ENCODE data around the gene RPGRIP1. TPM values are rescaled to one million over a fixed set of nuclear protein-coding genes. Genes with fewer than 3 reads are reported as not detected.

Gene RPGRIP1
- total and polyA plus RNA-seq, 2 of the 4 experiments (the other 2 are of a cell fraction) = not detected

DNA sequence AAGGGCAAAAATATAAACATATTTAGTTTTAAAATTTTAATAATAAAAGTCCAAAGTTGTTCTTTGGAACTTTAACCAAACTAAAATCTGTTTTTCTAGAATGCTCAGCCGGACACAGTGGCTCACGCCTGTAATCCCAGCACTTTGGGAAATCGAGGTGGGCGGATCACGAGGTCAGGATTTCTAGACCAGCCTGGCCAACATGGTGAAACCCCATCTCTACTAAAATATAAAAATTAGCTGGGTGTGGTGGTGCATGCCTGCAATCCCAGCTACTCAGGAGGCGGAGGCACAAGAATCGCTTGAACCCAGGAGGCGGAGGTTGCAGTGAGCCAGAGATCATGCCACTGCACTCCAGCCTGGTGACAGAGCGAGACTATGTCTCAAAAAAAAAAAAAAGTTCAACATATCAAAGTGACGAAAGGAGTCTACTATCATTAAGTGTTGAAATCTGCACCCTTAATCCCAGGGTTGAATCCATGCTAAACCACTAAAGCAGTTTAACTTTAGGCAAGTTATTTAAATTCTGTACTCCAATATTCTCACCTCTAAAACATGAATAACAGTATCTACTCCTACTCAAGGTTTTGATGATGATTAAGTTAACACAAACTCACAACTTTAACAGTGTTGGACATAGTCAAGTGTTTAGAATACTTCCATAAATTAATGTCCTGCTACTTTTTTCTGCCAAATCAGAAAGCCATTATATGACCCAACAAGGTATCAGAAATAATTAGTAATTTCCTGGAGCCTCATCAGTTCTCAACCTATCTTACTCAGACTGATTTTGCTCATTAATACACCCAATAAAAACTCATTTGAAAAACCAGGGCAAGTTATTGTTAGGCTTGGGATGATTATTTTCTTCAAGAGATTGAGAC lies 21.6 kb upstream of the RPGRIP1 start:
- Histone ChIP-seq H3K36me3 (ENCODE audit: control insufficient read depth, insufficient read depth, low read length) (peaks cover 38% of the 10 kb centered on the region), H2BK5ac (ENCODE audit: low read depth, low read length, poor library complexity, severe bottlenecking) (no peak overlapping the region), H3K27me3 (ENCODE audit: control insufficient read depth, insufficient read depth, low read length) (no peaks in the 10 kb centered on the region), H2BK20ac (ENCODE audit: low read depth, low read length) (no peak overlapping the region), H3K4me2 (ENCODE audit: low read depth, low read length) (no peak overlapping the region), H2BK120ac (ENCODE audit: low read depth, low read length) (no peak overlapping the region), H3K9me3 (ENCODE audit: control insufficient read depth, insufficient read depth, low read length) (no peaks in the 10 kb centered on the region), H2AK5ac (ENCODE audit: low read depth, low read length) (no peak overlapping the region), H3K9me1 (ENCODE audit: insufficient read depth, low read length) (peaks cover 22% of the 10 kb centered on the region), H3K4ac (ENCODE audit: low read depth, low read length) (no peak overlapping the region), H3K79me1 (ENCODE audit: low read depth in 1 of 2, low read length in 2 of 2) (peaks cover 5 to 45% of the 10 kb centered on the region in 2 experiments; a peak in 3 of 4 replicates), H3K18ac (ENCODE audit: low read depth, low read length) (no peak overlapping the region), H3K27ac (ENCODE audit: insufficient read depth, low read length) (no peak overlapping the region), H3K14ac (replicated peaks; ENCODE audit: low read depth, low read length) (no peak overlapping the region), H4K8ac (ENCODE audit: low read depth in 2 of 2, low read length in 2 of 2) (no peak overlapping the region), H2BK15ac (ENCODE audit: low read depth, low read length) (no peak overlapping the region), H2AFZ (replicated peaks; ENCODE audit: low read length, poor library complexity) (no peak overlapping the region), H3K23ac (ENCODE audit: low read depth, low read length) (peak overlapping the region; percentile 33; the same call in 1 of the 2 replicates), H2AK9ac (replicated peaks; ENCODE audit: low read depth, low read length, poor library complexity) (no peak overlapping the region), H3K4me1 (ENCODE audit: control insufficient read depth, insufficient read depth, low read length) (peaks cover 9% of the 10 kb centered on the region), H3K4me3 (ENCODE audit: insufficient read depth, low read depth, low read length) (no peak overlapping the region), H4K20me1 (ENCODE audit: insufficient read depth, low read length) (peaks cover 95% of the 10 kb centered on the region), H3K9ac (ENCODE audit: low read depth, low read length) (no peak overlapping the region), H4K91ac (ENCODE audit: insufficient read depth, low read depth, low read length) (no peak overlapping the region), H3K56ac (ENCODE audit: extremely low read depth, insufficient read depth, low read length) (no peak overlapping the region), H4K5ac (ENCODE audit: low read depth, low read length) (no peak overlapping the region)
- in situ Hi-C loops (cut with MboI; ENCODE audit: low sequenced_read_pairs) = no loop called here
- no peak for ATAC-seq (ENCODE audit: low read depth)
- DNase-seq = no peak
- no TSS peak for BruUV-seq (replicated peaks)
- WGBS, 2 experiments (ENCODE audit: extremely low coverage in 2 of 2, insufficient read length in 1 of 2) = 90% methylated on average over 4 of the region's 10 CpGs; no CpG with 5 or more reads in 1 of the 2 experiments
- intact Hi-C loops (cut with micrococcal nuclease) = no loop called here
- ChIA-PET CTCF (no interaction called here), POLR2A (ENCODE audit: unreplicated experiment) (interaction anchor here (0.6 kb wide), 1 partner anchor 18 kb away, joined by 3 read pairs; no protein-coding TSS in a partner anchor)
- dilution Hi-C loops (cut with HindIII; ENCODE audit: low sequenced_read_pairs, unreplicated experiment) = no loop called here
- TF ChIP-seq POLR2A (IDR thresholded peaks at IDR 0.05; ENCODE audit: low read depth, low read length) = 0 out of 2 replicates have a peak, but pooled peaks have one; percentile 20
- TF ChIP-seq FOS (IDR thresholded peaks at IDR 0.05; ENCODE audit: low read depth, low read length) = no peak

All from IMR-90 (cell line).